ENCODE measurements around the gene POLG2.
"Not testable (repeated sequence)": the region's sequence is repeated elsewhere in the genome, so short reads cannot be mapped to it uniquely, and the experiment has no call there.

Gene POLG2

GRCh38 chr17:64466019-64466735 lies 30.7 kb downstream of the POLG2 start:
- Histone ChIP-seq H3K27ac (ENCODE audit: insufficient read depth, low read length, poor library complexity, severe bottlenecking) (no peak overlapping the region), H3K9me3 (ENCODE audit: control insufficient read depth, low read length) (no peaks in the 10 kb centered on the region), H3K27me3 (replicated peaks; ENCODE audit: control insufficient read depth, insufficient read depth, low read length, poor library complexity, severe bottlenecking) (no peaks in the 10 kb centered on the region), H3K36me3 (ENCODE audit: control insufficient read depth, insufficient read depth, low read length) (no peaks in the 10 kb centered on the region), H3K4me1 (ENCODE audit: control insufficient read depth, insufficient read depth, low read length, poor library complexity, severe bottlenecking) (no peaks in the 10 kb centered on the region), H3K4me3 (ENCODE audit: insufficient read depth, low read depth, low read length, poor library complexity, severe bottlenecking) (no peak overlapping the region)
- no peak for DNase-seq

- Histone ChIP-seq H3K9me3 (ENCODE audit: control insufficient read depth, low read length) (no peaks in the 10 kb centered on the region), H3K27me3 (replicated peaks; ENCODE audit: control insufficient read depth, insufficient read depth, low read length, poor library complexity, severe bottlenecking) (no peaks in the 10 kb centered on the region), H3K4me1 (ENCODE audit: control insufficient read depth, insufficient read depth, low read length, poor library complexity, severe bottlenecking) (no peaks in the 10 kb centered on the region), H3K36me3 (ENCODE audit: control insufficient read depth, insufficient read depth, low read length) (no peaks in the 10 kb centered on the region), H3K4me3 (ENCODE audit: insufficient read depth, low read depth, low read length, poor library complexity, severe bottlenecking) (no peak overlapping the region), H3K27ac (ENCODE audit: insufficient read depth, low read length, poor library complexity, severe bottlenecking) (no peak overlapping the region)
- DNase-seq = no peak
These were observed 35.1 kb downstream of the POLG2 start for GRCh38 chr17:64461788-64462187.

- no peak for DNase-seq
These were observed 35.9 kb downstream of the POLG2 start for GRCh38 chr17:64460955-64461354.

GRCh38 chr17:64459818-64460217 lies 37.0 kb downstream of the POLG2 start:
- not testable (repeated sequence) for H3K36me3 ChIP-seq (ENCODE audit: control insufficient read depth, insufficient read depth, low read length); H3K4me1 ChIP-seq (ENCODE audit: control insufficient read depth, insufficient read depth, low read length, poor library complexity, severe bottlenecking); H3K9me3 ChIP-seq (ENCODE audit: control insufficient read depth, low read length); H3K27ac ChIP-seq (ENCODE audit: insufficient read depth, low read length, poor library complexity, severe bottlenecking); H3K27me3 ChIP-seq (replicated peaks; ENCODE audit: control insufficient read depth, insufficient read depth, low read length, poor library complexity, severe bottlenecking); H3K4me3 ChIP-seq (ENCODE audit: insufficient read depth, low read depth, low read length, poor library complexity, severe bottlenecking); DNase-seq

More at GRCh38 chr17:64460955-64461354, 35.9 kb downstream of the POLG2 start:
- Histone ChIP-seq H3K27ac (ENCODE audit: insufficient read depth, low read length, poor library complexity, severe bottlenecking) (no peak overlapping the region), H3K27me3 (replicated peaks; ENCODE audit: control insufficient read depth, insufficient read depth, low read length, poor library complexity, severe bottlenecking) (no peaks in the 10 kb centered on the region), H3K9me3 (ENCODE audit: control insufficient read depth, low read length) (no peaks in the 10 kb centered on the region), H3K4me3 (ENCODE audit: insufficient read depth, low read depth, low read length, poor library complexity, severe bottlenecking) (no peak overlapping the region), H3K36me3 (ENCODE audit: control insufficient read depth, insufficient read depth, low read length) (no peaks in the 10 kb centered on the region), H3K4me1 (ENCODE audit: control insufficient read depth, insufficient read depth, low read length, poor library complexity, severe bottlenecking) (peaks cover 4% of the 10 kb centered on the region)

GRCh38 chr17:64459284-64459747 lies 37.5 kb downstream of the POLG2 start:
- no peak overlapping the region for H3K4me3 ChIP-seq (ENCODE audit: insufficient read depth, low read depth, low read length, poor library complexity, severe bottlenecking)
- no peaks in the 10 kb centered on the region for H3K9me3 ChIP-seq (ENCODE audit: control insufficient read depth, low read length)
- H3K4me1 ChIP-seq (ENCODE audit: control insufficient read depth, insufficient read depth, low read length, poor library complexity, severe bottlenecking) = peaks cover 4% of the 10 kb centered on the region
- no peaks in the 10 kb centered on the region for H3K36me3 ChIP-seq (ENCODE audit: control insufficient read depth, insufficient read depth, low read length)
- H3K27me3 ChIP-seq (replicated peaks; ENCODE audit: control insufficient read depth, insufficient read depth, low read length, poor library complexity, severe bottlenecking) = no peaks in the 10 kb centered on the region
- no peak overlapping the region for H3K27ac ChIP-seq (ENCODE audit: insufficient read depth, low read length, poor library complexity, severe bottlenecking)
- DNase-seq = no peak

GRCh38 chr17:64458756-64459155 lies 38.1 kb downstream of the POLG2 start:
- no peaks in the 10 kb centered on the region for H3K9me3 ChIP-seq (ENCODE audit: control insufficient read depth, low read length)
- no peak overlapping the region for H3K4me3 ChIP-seq (ENCODE audit: insufficient read depth, low read depth, low read length, poor library complexity, severe bottlenecking)
- no peaks in the 10 kb centered on the region for H3K27me3 ChIP-seq (replicated peaks; ENCODE audit: control insufficient read depth, insufficient read depth, low read length, poor library complexity, severe bottlenecking)
- no peaks in the 10 kb centered on the region for H3K36me3 ChIP-seq (ENCODE audit: control insufficient read depth, insufficient read depth, low read length)
- no peak overlapping the region for H3K27ac ChIP-seq (ENCODE audit: insufficient read depth, low read length, poor library complexity, severe bottlenecking)
- peaks cover 4% of the 10 kb centered on the region for H3K4me1 ChIP-seq (ENCODE audit: control insufficient read depth, insufficient read depth, low read length, poor library complexity, severe bottlenecking)
- no peak for DNase-seq

GRCh38 chr17:64457156-64457555 lies 39.7 kb downstream of the POLG2 start:
- H3K27ac ChIP-seq (ENCODE audit: insufficient read depth, low read length, poor library complexity, severe bottlenecking) = no peak overlapping the region
- H3K4me1 ChIP-seq (ENCODE audit: control insufficient read depth, insufficient read depth, low read length, poor library complexity, severe bottlenecking) = peaks cover 4% of the 10 kb centered on the region
- no peak overlapping the region for H3K4me3 ChIP-seq (ENCODE audit: insufficient read depth, low read depth, low read length, poor library complexity, severe bottlenecking)

GRCh38 chr17:64455993-64456885 lies 40.6 kb downstream of the POLG2 start:
- Histone ChIP-seq H3K4me1 (ENCODE audit: control insufficient read depth, insufficient read depth, low read length, poor library complexity, severe bottlenecking) (peaks cover 4% of the 10 kb centered on the region), H3K27me3 (replicated peaks; ENCODE audit: control insufficient read depth, insufficient read depth, low read length, poor library complexity, severe bottlenecking) (no peaks in the 10 kb centered on the region), H3K4me3 (ENCODE audit: insufficient read depth, low read depth, low read length, poor library complexity, severe bottlenecking) (no peak overlapping the region), H3K9me3 (ENCODE audit: control insufficient read depth, low read length) (no peaks in the 10 kb centered on the region), H3K36me3 (ENCODE audit: control insufficient read depth, insufficient read depth, low read length) (no peaks in the 10 kb centered on the region), H3K27ac (ENCODE audit: insufficient read depth, low read length, poor library complexity, severe bottlenecking) (no peak overlapping the region)
- no peak for DNase-seq

More at GRCh38 chr17:64457156-64457555, 39.7 kb downstream of the POLG2 start:
- Histone ChIP-seq H3K36me3 (ENCODE audit: control insufficient read depth, insufficient read depth, low read length) (no peaks in the 10 kb centered on the region), H3K9me3 (ENCODE audit: control insufficient read depth, low read length) (no peaks in the 10 kb centered on the region), H3K27me3 (replicated peaks; ENCODE audit: control insufficient read depth, insufficient read depth, low read length, poor library complexity, severe bottlenecking) (no peaks in the 10 kb centered on the region)
- DNase-seq = no peak

GRCh38 chr17:64449545-64449944 lies 47.3 kb downstream of the POLG2 start:
- Histone ChIP-seq H3K27ac (ENCODE audit: insufficient read depth, low read length, poor library complexity, severe bottlenecking) (no peak overlapping the region), H3K27me3 (replicated peaks; ENCODE audit: control insufficient read depth, insufficient read depth, low read length, poor library complexity, severe bottlenecking) (no peaks in the 10 kb centered on the region), H3K9me3 (ENCODE audit: control insufficient read depth, low read length) (no peaks in the 10 kb centered on the region), H3K4me3 (ENCODE audit: insufficient read depth, low read depth, low read length, poor library complexity, severe bottlenecking) (no peak overlapping the region), H3K4me1 (ENCODE audit: control insufficient read depth, insufficient read depth, low read length, poor library complexity, severe bottlenecking) (no peaks in the 10 kb centered on the region), H3K36me3 (ENCODE audit: control insufficient read depth, insufficient read depth, low read length) (no peaks in the 10 kb centered on the region)
- DNase-seq = no peak
